Measurements from ENCODE around the gene GALNT16. TPM values are rescaled to one million over a fixed set of nuclear protein-coding genes. Genes with fewer than 3 reads are reported as not detected.

Gene GALNT16
- total and polyA plus RNA-seq, 2 of the 8 experiments (the other 6 are each of a cell fraction or from before 2014, with no cell fraction given): 5.4 to 6.3 TPM

DNA sequence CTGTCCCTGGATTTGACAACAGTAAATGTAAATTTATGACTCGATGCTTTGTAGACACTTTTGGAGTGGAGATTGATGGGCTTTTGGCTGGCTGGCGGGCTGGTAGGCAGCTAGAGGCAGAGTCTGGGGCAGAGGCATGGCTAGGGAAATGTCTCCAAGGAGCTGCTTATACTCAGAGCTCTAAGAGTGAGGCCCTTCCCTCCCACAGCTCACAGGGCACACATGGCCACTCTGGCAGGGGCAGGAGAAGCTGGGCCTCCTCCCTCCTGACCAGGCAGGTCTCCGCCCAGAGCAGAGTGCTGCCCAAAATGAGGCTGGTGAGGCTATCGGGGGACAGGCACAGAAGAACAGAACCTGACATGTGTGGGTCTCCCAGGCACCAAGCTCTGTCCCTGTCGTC, 67.5 kb downstream of the GALNT16 start (continued):
- TF ChIP-seq KDM4A (IDR thresholded peaks at IDR 0.05; ENCODE audit: low read depth, low read length, severe bottlenecking) (no peak), SAP30 (IDR thresholded peaks at IDR 0.05; ENCODE audit: insufficient read depth, insufficient replicate concordance, low read length) (no peak), TAF1 (IDR thresholded peaks at IDR 0.05; ENCODE audit: low read depth, low read length) (no peak), YY1 (IDR thresholded peaks at IDR 0.05; ENCODE audit: low read depth, low read length) (no peak), TBP (IDR thresholded peaks at IDR 0.05; ENCODE audit: low read depth, low read length) (no peak), CBX5 (IDR thresholded peaks at IDR 0.05; ENCODE audit: low read depth, low read length) (no peak)
- TF ChIP-seq, protein P1, sequence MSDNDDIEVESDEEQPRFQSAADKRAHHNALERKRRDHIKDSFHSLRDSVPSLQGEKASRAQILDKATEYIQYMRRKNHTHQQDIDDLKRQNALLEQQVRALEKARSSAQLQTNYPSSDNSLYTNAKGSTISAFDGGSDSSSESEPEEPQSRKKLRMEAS (IDR thresholded peaks at IDR 0.05): no peak

All from H1 (cell line).